GM19025 (cell line): ENCODE measurements around the gene RNASEH2C.
"Not testable (repeated sequence)": the region's sequence is repeated elsewhere in the genome, so short reads cannot be mapped to it uniquely, and the experiment has no call there.

ENCODE experiments used
- ATAC-seq: cut with Tn5 transposase; IDR thresholded peaks from one replicate; pipeline ENCODE4 v1.9.1; 2021; ENCODE audit warnings: mild to moderate bottlenecking, low read depth, moderate library complexity; ENCODE audit not compliant: unreplicated experiment

Gene RNASEH2C

GRCh38 chr11:65695459-65696241, 24.9 kb downstream of the RNASEH2C start:
- ATAC-seq, result no peak

- no peak for ATAC-seq
Observed at GRCh38 chr11:65692367-65692766, 28.2 kb downstream of the RNASEH2C start.

GRCh38 chr11:65691847-65692246, 28.8 kb downstream of the RNASEH2C start:
- ATAC-seq, result not testable (repeated sequence)

GRCh38 chr11:65685981-65686380, 34.6 kb downstream of the RNASEH2C start:
- no peak for ATAC-seq

- not testable (repeated sequence) for ATAC-seq
Observed at GRCh38 chr11:65683480-65683879, 37.1 kb downstream of the RNASEH2C start.

GRCh38 chr11:65680192-65680743, 40.3 kb downstream of the RNASEH2C start:
- no peak for ATAC-seq

- no peak for ATAC-seq
Observed at GRCh38 chr11:65672982-65673381, 47.6 kb downstream of the RNASEH2C start.

GRCh38 chr11:65672180-65672860, 48.3 kb downstream of the RNASEH2C start:
- ATAC-seq, result no peak
